GM21717 (cell line): ENCODE data around the gene TUBGCP3.
"Not testable (repeated sequence)": the region's sequence is repeated elsewhere in the genome, so short reads cannot be mapped to it uniquely, and the experiment has no call there.

ENCODE experiments used
- ATAC-seq: cut with Tn5 transposase; IDR thresholded peaks from one replicate; pipeline ENCODE4 v1.9.1; 2021; ENCODE audit warnings: mild to moderate bottlenecking, moderate library complexity; ENCODE audit not compliant: unreplicated experiment

Gene TUBGCP3

DNA sequence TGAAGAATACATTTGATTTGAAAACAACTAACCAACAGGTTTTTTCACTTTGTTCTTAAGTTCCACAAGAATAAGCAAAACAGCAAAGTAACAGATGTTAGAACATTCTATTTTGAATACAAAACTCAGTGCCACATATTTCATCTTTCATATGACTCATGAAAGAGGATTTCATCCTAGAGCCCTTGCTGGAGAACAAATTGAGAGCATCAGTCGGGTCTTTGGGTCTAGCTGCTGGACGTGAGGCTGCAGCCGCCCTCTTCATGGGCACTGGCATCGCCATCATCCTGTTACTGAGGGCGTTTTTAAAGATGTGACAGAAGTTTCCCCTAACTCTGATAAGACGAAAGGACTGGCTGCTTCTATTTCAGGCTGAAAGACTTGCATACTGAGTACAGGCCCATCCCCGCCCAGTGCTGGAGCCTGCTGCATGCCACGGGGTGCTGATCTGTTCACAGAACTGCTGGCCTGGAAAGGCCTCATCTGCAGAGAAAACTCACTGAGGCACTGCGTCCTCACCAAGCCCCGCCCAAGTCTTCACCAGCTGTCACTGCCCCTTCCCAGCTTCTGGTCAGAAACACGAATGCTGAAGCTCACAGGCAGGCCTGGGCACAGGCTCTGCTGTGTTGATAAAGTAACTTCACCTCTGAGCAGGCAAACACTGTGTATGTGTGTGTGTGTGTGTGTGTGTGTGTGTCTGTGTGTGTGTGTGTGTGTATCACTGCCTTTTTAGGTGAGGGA lies 101.4 kb downstream of the TUBGCP3 start:
- ATAC-seq: no peak

DNA sequence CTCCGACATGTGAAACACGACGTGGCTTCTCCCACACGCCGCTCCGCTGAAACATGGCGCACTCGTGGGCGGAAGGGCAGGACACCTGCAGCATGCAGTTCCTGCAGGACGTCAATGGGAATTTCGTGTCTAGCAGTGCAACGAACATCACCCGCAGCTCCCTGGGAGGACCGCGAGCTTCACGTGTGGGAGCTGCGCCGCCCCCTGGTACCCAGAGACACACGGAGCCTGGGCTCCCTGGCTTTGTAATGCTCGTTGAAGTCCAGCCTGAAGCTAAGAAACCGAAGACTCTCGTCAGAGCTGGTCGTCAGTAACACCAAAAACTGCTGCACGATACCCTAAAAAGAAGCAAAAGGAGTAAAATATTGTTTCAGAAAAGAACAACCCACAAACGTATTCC lies 102.1 kb downstream of the TUBGCP3 start:
- not testable (repeated sequence) for ATAC-seq

DNA sequence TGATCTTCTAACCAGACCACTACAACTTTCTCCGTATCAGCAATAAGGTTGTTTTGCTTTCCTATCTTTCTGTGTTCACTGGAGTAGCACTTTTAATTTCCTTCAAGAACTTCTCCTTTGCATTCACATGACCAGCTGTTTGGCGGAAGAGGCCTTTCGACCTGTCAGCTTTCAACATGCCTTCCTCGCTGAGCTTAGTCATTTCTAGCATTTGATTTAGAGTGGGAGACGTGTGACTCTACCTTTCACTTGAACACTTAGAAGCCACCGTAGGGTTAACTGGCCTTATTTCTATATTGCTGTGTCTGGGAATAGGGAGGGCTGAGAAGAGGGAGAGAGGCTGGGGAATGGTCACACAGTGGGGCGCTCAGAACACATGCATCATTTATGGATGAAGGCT lies 104.7 kb downstream of the TUBGCP3 start:
- no peak for ATAC-seq

DNA sequence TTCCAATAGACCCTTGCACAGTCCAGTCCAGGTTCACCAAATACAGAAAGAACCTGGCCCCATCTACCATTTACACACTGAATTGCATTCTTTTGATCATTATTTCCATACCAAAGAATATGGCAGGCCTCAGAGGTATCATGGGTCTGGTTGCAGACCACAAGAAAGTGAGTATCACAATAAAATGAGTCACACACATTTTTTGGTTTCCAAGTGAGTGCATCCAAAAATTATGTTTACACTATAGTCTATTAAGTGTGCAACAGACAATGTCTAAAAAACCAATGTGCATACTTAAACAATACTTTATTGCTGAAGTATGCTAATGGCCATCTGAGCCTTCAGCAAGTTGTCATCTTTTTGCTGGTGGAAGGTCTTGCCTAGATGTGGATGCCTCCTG lies 106.5 kb downstream of the TUBGCP3 start:
- ATAC-seq: no peak

DNA sequence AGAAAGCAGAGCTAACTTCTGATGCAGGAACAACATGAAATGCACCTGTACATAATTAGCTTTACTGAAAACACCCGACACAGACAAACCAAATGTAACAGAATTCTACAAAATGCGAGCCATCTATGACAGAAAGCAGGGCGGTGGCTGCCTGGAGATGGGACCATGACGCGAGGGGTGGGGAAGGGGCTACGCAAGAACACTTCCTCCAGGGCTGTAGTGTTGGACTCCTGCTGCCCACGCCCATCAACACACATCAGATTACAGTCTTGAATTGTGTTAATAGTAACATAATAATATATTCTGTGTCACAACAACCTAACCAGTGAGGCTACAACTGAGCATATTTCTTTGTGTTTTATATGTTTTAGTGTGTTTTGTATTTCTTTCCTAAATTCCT lies 108.6 kb downstream of the TUBGCP3 start:
- no peak for ATAC-seq

DNA sequence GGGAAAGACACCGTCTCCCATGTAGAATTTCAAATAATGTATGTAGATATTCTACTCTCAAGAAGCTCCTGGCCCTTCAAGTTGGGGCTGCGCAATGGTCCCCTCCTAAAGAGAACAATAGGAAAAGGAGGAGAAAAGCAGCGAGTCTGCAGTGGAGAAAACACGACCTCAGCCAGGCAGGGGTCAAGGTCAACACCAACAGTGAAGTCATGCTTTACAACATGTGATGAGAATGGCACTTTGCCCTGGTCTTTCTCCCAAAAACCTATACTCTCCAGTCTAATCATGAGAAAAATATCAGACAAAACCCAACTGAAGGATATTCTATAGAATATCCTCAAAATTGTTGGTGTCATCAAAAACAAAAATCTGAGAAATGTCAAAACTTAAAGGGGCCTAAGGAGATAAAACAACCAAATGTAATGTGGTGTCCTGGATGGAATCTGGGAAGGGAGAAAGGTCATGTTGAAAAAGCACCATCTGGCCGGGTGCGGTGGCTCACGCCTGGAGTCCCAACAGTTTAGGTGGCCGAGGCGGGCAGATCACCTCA lies 110.8 kb downstream of the TUBGCP3 start:
- ATAC-seq: no peak

DNA sequence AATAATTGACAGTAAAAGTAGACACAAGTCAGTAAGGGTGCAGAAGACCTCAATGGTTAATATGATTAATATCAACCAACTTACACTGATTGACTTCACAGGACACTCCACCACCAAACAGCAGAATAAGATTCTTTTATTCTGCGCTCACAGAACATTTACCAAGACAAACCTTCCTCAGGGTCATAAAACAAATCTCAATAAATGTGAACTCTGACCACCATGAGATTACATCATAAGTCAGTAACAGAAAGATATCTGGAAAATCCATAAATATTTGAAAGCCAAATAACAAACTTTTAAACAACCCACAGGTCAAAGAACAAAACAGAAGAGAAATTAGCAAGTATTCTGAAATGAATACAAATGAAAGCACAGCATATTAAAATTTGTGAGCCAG lies 112.1 kb downstream of the TUBGCP3 start:
- no peak for ATAC-seq

DNA sequence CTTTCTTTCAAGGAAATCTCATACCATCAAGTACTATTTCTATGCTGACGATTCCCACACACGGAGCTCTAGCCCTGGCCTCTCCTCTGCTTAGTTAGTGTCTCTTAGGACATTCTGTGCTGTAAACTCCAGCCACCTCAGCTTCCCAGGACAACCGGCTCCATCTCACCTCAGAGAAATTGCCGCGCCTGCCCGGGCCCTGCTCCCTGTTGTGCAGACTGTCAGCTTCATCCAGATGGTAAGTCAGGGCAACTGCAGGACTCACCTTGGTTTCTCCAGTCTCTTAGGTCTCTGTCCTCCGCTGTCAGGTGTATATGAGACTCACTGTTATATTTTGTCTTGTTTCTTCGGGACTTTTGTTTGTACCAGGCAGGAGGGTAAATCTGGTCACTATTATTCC lies 113.1 kb downstream of the TUBGCP3 start:
- no peak for ATAC-seq

DNA sequence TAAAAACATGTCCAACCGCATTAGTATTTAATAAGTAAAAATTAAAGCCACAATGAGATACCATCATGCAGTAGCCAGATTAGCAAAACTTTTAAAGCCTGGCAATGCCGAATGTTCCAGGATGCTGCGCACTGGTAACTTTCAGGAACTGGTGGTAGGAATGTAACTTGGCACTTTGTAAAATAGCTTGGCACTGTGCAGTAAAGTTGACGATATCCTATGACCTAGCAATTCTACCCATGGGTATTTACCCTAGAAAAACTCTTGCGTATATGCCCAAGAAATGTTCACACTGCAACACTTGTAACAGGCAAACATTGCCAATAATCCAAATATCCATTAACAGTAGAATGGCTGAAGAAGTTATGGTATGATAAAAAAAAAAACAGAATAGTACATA lies 114.1 kb downstream of the TUBGCP3 start:
- no peak for ATAC-seq

DNA sequence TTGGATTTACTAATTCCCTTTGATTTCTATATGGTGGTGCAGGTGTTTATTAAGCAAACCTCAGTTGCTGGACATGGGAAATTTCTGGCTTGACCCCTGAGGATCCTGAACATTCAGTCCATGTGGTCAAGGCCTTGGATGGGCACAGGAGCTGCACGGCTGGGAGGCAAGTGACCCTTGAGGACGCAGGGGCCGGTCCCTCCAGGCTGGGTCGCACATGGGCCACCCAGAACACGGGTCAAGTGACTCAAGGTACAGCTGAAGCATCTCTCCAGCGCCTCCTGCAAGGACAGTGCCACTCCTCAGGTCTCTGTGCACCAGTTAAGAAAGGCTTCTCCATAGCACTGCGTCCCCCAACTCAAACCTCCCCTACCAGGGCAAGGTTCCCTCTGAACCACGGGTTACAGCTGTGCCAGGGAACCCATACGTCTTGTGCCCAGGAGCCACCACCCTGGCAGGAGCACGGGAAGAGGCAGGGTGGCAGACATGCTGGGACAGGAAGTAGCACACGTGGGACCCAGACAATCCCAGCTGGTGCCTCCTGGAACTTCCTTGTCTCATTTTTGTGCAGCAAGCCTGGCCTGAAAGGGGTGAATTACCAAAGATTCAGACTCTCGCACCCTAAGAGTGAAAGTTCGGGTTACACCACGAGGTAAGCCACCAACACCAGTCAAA lies 118.7 kb downstream of the TUBGCP3 start:
- no peak for ATAC-seq

DNA sequence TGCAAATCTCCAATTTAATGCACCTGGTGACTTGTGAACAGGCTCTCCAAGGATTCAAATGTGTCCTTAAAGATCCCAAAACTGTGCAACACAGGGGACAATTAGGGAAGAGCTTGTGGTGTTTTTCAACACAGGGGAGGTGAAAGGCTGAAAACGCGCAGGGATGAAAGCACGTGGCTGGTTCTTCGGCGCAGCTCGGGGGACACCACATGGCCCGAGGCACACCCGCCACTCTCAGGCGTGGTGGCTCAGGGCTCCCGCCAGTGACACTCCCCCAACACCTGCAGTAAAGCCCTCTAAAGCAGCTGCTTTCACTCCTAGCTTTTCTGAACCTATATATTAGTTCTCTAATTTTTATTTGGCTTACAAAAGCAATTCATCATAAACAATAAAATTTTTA lies 119.9 kb downstream of the TUBGCP3 start:
- ATAC-seq: no peak

DNA sequence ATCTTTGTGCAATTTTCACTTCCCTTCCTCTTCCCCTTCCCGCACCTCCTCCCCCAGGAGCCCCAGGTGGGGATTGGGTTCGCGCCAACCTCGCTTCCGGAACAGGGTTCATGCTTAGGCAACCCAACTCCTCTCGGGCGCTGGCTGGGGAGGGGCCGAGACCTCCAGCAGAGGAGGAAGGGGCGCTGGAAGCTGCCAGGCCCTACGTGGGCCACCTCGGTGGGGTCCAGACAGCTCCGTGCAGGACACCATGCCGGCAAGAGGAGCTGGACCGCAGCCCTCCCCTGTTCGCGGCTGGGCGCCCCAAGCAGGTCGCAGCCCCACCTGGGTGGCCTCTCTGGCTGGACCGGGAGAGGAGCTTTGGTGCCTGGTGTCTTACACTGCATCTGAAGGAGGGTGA lies 120.7 kb downstream of the TUBGCP3 start:
- ATAC-seq: no peak

DNA sequence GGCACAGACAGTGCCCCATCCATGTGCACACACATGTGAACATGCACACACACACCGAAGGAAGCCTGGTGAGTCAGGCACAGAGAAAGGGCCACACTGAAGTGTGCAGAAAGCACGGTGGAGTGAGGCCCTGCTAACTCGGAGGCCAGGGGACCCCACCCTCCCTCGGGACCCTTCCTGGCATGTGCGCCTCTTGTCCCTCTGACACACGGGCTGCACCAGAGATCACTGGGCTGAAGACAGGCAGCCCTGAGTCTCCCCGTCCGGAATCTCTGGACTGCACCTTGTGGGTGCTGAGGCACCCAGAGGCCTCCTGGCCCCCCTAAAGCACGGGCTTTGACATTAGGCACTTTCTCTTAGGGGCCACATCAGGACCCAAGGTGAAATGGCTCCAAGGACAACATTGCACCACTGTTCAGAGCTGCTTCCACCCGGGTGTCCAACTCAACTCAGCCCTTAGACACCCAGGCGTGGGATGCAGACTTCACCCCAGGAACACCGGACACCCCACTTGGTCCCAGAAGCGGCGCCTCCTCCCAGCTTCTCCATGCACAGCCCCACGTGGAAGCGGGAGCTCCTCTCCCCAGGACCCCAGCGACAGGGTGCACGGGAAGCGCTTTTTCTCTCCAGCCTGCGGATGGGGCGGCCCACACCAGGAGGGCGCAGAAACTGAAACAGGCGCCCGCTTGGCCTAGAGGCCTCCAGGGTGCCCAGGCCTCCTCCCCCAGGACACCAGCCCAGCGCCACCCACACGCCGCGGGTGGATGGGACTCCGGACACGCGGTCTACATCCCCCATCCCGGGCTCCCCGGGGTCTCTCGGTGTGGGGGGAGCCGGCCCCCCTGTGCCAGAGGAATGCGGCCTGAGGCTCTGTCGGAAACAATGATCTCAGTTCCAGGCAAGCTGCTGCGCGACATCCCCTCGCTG lies 121.6 kb downstream of the TUBGCP3 start:
- ATAC-seq: no peak

DNA sequence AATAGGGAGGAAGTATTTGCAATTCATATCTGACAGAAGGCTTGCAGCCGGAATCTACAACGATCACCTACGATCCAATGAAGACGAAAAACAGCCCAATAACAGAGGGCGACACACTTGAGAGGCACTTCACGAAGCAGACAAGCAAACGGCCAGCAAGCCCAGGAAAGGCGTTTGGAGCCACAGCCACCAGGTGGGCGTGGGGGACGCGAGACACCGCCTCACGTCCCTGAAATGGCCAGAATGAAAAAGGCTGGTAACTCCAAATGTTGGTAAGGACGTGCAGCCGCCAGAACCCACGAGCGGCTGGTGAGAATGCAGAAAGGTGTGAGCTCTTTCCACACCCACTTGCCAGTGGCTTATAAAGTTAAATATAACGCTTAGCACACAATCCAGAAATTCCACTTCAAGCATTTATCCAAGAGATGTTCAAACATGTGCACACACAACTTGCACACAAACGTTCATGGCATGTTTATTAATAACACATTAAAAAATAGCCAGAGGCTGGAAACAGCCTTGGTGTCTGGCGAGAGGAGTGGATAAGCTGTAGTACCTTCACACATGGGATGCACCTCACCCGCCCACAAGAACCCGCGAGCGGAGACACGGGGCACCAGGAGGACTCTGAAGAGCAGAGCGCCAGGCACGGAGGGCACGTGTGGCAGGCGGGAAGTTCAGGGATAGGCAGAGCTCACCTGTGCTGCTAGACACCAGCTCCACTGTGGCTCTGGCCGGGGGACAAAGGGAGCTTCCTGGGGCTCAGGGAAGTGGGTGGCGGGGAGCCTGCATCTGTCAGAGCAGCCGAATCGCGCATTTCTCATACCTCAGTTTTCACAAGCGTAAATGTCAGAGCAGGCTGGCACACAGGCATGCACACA lies 122.5 kb downstream of the TUBGCP3 start:
- ATAC-seq: no peak

DNA sequence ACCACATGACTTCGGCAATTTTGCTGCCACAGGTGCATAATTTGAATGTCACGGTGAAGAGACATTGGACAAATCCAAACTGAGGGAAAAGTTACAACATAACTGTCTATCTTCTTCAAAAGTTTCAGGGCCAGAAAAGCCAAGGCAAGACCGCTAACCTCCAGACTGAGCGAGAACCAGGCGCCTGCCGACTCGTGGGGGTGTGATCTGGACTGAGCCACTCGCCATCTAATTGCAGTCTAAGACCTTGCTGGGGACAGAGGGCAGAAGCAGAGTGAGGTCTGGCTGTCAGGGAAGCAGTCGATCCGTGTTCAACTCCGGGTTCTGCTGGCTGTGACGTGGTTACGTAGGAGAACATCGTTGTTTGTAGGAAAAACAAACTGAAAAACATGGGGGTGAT lies 123.2 kb downstream of the TUBGCP3 start:
- no peak for ATAC-seq

DNA sequence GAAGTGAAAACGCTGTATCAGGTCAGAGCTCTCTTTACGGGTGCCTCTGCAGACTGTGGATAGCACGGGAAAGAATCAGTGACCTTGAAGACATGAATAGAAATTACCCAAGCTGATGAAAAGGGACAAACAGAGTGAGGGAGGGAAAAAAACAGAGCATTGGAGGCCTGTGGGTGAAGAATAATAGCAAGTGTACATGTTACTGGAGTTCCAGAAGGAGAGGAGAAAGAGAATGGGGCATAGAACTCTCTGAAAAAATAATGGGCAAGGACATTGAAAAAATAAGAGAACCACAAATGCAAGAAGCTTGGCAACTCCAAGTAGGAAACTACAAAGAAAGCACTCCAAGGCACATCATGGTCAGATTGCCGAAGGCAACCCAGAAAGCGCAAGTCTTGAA lies 125.5 kb downstream of the TUBGCP3 start:
- ATAC-seq: no peak

DNA sequence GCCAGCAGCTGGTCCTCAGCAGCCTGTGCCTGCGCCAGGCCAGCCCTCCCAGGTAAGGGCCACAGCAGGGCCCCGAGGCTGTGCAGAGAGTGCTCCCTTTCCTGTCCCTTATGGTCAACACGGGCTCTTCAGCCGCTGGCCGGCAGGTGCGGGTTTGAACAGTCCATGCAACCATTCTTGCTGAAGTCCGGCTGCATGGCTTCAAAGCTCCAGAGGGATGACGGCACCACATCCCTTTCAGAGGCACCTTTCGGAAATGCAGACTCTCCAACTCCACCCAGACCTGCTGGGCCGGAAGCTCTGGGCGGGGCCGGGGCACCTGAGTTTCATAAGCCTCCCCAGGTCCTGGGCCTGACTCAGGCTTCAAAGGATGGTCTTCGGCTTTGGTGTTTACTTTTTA lies 130.5 kb downstream of the TUBGCP3 start:
- ATAC-seq: no peak

DNA sequence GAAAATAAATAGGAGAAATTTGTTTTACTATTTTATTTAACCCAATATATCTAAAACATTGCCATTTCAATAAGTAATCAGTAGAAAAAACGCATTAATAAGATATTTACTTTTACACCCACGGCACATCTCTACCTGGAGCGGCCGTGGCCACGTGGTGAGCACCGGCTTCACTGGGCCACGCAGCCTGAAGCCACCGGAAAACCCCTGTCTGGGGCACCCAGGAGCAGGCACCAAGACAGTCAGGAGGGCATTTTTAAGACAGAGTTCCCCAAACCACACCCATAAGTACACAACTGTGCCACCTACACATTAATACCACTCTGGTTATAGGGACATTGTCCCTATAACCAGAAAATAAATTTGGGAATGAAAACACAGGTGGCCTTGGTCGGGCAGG lies 130.9 kb downstream of the TUBGCP3 start:
- ATAC-seq: no peak

DNA sequence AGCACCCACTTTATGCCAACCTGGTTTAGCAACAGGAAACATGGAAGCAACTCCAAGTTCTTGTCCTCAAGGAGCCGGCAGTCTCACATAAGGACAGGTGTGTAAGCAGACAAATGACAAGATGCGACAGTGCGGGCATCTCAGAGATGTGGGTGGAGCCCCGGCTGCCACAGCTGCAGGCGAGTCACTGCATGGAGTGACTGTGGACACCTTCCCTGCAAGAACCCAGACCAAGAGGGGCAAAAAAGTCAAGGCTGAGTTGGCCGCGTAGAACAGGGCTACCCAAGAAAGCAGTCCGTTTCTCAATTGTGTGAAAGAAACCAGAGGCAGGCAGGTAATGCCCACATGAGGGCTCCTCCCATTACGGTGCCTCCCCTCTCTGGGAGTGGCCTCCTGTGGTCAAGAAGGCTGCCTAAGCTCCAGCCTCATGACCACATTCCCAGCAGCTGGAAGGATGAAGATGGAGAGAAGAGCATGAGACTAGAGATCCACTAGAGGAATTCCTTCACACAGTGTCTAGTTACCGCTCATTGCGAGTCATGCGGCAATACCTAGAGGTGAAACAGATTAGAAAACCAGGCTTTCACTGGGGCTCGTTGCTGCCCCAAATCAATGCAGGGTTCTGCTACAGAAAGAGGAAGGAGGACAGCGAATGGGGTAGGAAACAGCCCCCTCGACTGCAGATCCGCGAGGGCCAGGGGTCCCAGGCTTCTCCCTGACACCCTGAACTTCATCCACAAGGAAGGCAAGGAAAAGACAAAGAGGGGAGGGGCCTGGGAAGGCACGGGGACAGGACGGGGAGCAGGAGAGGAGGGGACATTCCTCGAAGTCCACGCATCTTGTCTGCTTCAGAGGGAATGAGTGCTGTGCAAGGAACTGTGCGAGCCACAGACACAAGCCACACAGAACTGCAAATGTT lies 131.6 kb downstream of the TUBGCP3 start:
- ATAC-seq: no peak
